Lower leg skin (tissue), 3 donors: ENCODE data around the gene HS6ST3.

Experiments used
- CTCF ChIP-seq, 3 donors: fragments of 450-650 bp; IDR thresholded peaks; one replicate each; pipeline ENCODE4 v1.5.1; 2016; ENCODE audit warnings: antibody characterized with exemption in 3 of 3, mild to moderate bottlenecking in 3 of 3, moderate library complexity in 2 of 3
- POLR2A ChIP-seq, 2 donors: fragments of 450-650 bp; IDR thresholded peaks; one replicate each; pipeline ENCODE4 v1.6.1; 2016 to 2017; ENCODE audit warnings: antibody characterized with exemption in 2 of 2, mild to moderate bottlenecking in 1 of 2, moderate library complexity in 1 of 2

DNA sequence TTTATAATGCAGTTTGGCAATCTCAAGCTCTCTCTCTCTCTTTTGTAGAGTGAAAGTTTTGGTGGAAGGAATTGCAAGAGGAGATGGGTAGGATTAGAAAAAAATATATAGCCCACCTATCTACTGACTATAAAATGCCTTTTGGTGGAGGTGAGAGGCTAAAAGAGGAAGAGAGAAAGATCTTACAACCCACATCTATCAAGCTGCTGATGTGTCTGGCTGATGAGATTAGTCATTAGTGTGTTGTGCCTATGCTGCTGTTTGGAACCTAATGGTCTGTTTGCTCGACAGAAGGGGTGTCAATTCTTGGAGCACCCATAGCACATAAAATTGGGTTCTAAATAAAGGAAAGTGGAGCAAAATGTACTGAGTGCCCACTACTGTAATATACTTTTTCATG, 411.0 kb downstream of the HS6ST3 start:
- no peak for TF ChIP-seq CTCF (IDR thresholded peaks at IDR 0.05)
- TF ChIP-seq POLR2A (IDR thresholded peaks at IDR 0.05), result no peak
